HCT116 (cell line): ENCODE results near the gene ZNF581. TPM values are rescaled to one million over a fixed set of nuclear protein-coding genes. Genes with fewer than 3 reads are reported as not detected.

Experiments
- ATAC-seq: fragments of 200-7000 bp; cut with Tn5 transposase; 2 replicates; pipeline ENCODE4 v1.9.1; 2020; ENCODE audit warnings: mild to moderate bottlenecking, moderate library complexity
- BruUV-seq: library from RNA; stranded (reverse); fragments of 400-500 nt; replicated peaks from 2 replicates; lab custom pipeline; 2021; lab: Mats Ljungman, UMichigan
- CTCF ChIA-PET: fragments of 300-600 bp; sonication (Branson Sonifier 250); formaldehyde crosslinking; loops from one replicate; lab custom pipeline; 2021; ENCODE audit warnings: antibody characterized with exemption; lab: Charles Lee
- POLR2A ChIA-PET: fragments of 300-600, 350-600 bp; sonication (Branson Sonifier 250); formaldehyde crosslinking; loops from one replicate; lab custom pipeline; 2021; ENCODE audit warnings: antibody characterized with exemption; lab: Charles Lee
- RAD21 ChIA-PET, 2 experiments: fragments of 300-600 bp; sonication (Branson Sonifier 250); formaldehyde crosslinking; loops; one replicate each; lab custom pipeline; 2023; ENCODE audit warnings: low total read pairs in 2 of 2; ENCODE audit not compliant: uncharacterized antibody in 2 of 2, unreplicated experiment in 2 of 2, low non-redundant PET in 1 of 2; lab: Charles Lee
- DNase-seq: peaks from one replicate; pipeline ENCODE4 v3.0.0-alpha.2; 2010; ENCODE audit warnings: low read depth, low spot score
- H2AFZ ChIP-seq: fragments of 200-600 bp; shearing (Covaris generic), sonication (generic); 2 replicates; pipeline ENCODE4 v1.6.1; 2017; ENCODE audit warnings: low read depth, mixed run types, mixed read lengths, antibody characterized with exemption, low read length; ENCODE audit not compliant: poor library complexity, severe bottlenecking
- H3K27ac ChIP-seq: 2 replicates; pipeline ENCODE4 v1.5.1; 2012; ENCODE audit warnings: low read depth, low read length
- H3K27me3 ChIP-seq: fragments of 200-600 bp; sonication (generic); 2 replicates; pipeline ENCODE4 v1.6.1; 2016; ENCODE audit warnings: mixed run types, low read length, mixed read lengths; ENCODE audit not compliant: insufficient read depth
- H3K36me3 ChIP-seq, 2 experiments: fragments of 200-500 bp in 1 of 2; fragments of 200-600 bp in 1 of 2; sonication (Bioruptor generic) in 1 of 2; sonication (generic) in 1 of 2; 2 replicates each; pipeline versions ENCODE4 v1.5.1 to v1.6.1; 2014 to 2016; ENCODE audit warnings: low read length in 2 of 2, inconsistent platforms in 1 of 2, mixed read lengths in 1 of 2, mixed run types in 1 of 2; ENCODE audit not compliant: insufficient read depth in 2 of 2, control insufficient read depth in 1 of 2
- H3K4me1 ChIP-seq, 2 experiments: fragments of 200-600 bp in 1 of 2; sonication (generic) in 1 of 2; 2 replicates each; pipeline versions ENCODE4 v1.5.1 to v1.6.1; 2012 to 2017; ENCODE audit warnings: low read length in 2 of 2, inconsistent platforms in 1 of 2, mild to moderate bottlenecking in 1 of 2, mixed read lengths in 1 of 2, mixed run types in 1 of 2, moderate library complexity in 1 of 2; ENCODE audit not compliant: insufficient read depth in 2 of 2, control insufficient read depth in 1 of 2
- H3K4me2 ChIP-seq: fragments of 200-600 bp; sonication (generic); 2 replicates; pipeline ENCODE4 v1.6.1; 2017; ENCODE audit warnings: mixed run types, low read length, mixed read lengths
- H3K4me3 ChIP-seq, 2 experiments: fragments of 200-600 bp in 1 of 2; sonication (generic) in 1 of 2; replicated peaks in 1 of 2; 2 replicates each; pipeline ENCODE4 v1.5.1; 2011 to 2016; ENCODE audit warnings: low read length in 2 of 2, control low read depth in 1 of 2, low read depth in 1 of 2, mild to moderate bottlenecking in 1 of 2, mixed read lengths in 1 of 2, mixed run types in 1 of 2
- H3K79me2 ChIP-seq: fragments of 200-600 bp; sonication (generic); 2 replicates; pipeline ENCODE4 v1.6.1; 2017; ENCODE audit warnings: mild to moderate bottlenecking, mixed run types, low read length, moderate library complexity, mixed read lengths; ENCODE audit not compliant: insufficient read depth
- H3K9ac ChIP-seq: fragments of 200-600 bp; sonication (generic); 2 replicates; pipeline ENCODE4 v1.6.1; 2016; ENCODE audit warnings: low read length, mixed read lengths
- H3K9me2 ChIP-seq: fragments of 200-600 bp; sonication (generic), shearing (Covaris generic); 2 replicates; pipeline ENCODE4 v1.6.1; 2017; ENCODE audit warnings: mixed run types, mild to moderate bottlenecking, moderate library complexity; ENCODE audit not compliant: insufficient read depth
- H3K9me3 ChIP-seq, 2 experiments: fragments of 200-500 bp in 1 of 2; fragments of 200-600 bp in 1 of 2; sonication (Bioruptor generic) in 1 of 2; sonication (generic) in 1 of 2; 2 replicates each; pipeline ENCODE4 v1.6.1; 2014 to 2017; ENCODE audit warnings: low read length in 2 of 2, mixed read lengths in 2 of 2, inconsistent platforms in 1 of 2, low read depth in 1 of 2, mild to moderate bottlenecking in 1 of 2, mixed run types in 1 of 2, moderate library complexity in 1 of 2; ENCODE audit not compliant: control insufficient read depth in 1 of 2, insufficient read depth in 1 of 2
- H4K20me1 ChIP-seq: fragments of 200-600 bp; sonication (generic), shearing (Covaris generic); 2 replicates; pipeline ENCODE4 v1.6.1; 2017; ENCODE audit warnings: mixed run types, mild to moderate bottlenecking, moderate library complexity; ENCODE audit not compliant: insufficient read depth
- ATF3 ChIP-seq: IDR thresholded peaks from 2 replicates; pipeline ENCODE4 v1.6.1; 2012
- CBX3 ChIP-seq: IDR thresholded peaks from 2 replicates; pipeline ENCODE4 v1.6.1; 2012; ENCODE audit warnings: low read depth
- CTCF ChIP-seq, 3 experiments: fragments of 200-600 bp in 1 of 3; sonication (generic) in 1 of 3; IDR thresholded peaks in 2 of 3; conservative IDR thresholded peaks in 1 of 3; 2 replicates each; pipeline ENCODE4 v1.5.1; 2012 to 2017; ENCODE audit warnings: low read depth in 2 of 3, low read length in 2 of 3, antibody characterized with exemption in 1 of 3, borderline replicate concordance in 1 of 3, control low read depth in 1 of 3, mild to moderate bottlenecking in 1 of 3, mixed read lengths in 1 of 3, mixed run types in 1 of 3, moderate library complexity in 1 of 3; ENCODE audit not compliant: insufficient read depth in 1 of 3
- EGR1 ChIP-seq: IDR thresholded peaks from 2 replicates; pipeline ENCODE4 v1.6.1; 2012; ENCODE audit warnings: low read depth
- MAX ChIP-seq: IDR thresholded peaks from 2 replicates; pipeline ENCODE4 v1.6.1; 2012
- POLR2A ChIP-seq: IDR thresholded peaks from 2 replicates; pipeline ENCODE4 v1.7.0; 2011; ENCODE audit warnings: borderline replicate concordance; ENCODE audit not compliant: insufficient read depth, insufficient read length; ENCODE audit errors: extremely low read depth
- POLR2AphosphoS5 ChIP-seq: IDR thresholded peaks from 2 replicates; pipeline ENCODE4 v1.6.1; 2011; ENCODE audit warnings: mild to moderate bottlenecking, low read depth, low read length, moderate library complexity
- RAD21 ChIP-seq: IDR thresholded peaks from 2 replicates; pipeline ENCODE4 v1.6.1; 2012; ENCODE audit warnings: low read depth, mild to moderate bottlenecking
- SIN3A ChIP-seq: IDR thresholded peaks from 2 replicates; pipeline ENCODE4 v1.6.1; 2012; ENCODE audit warnings: low read depth
- SP1 ChIP-seq: IDR thresholded peaks from 2 replicates; pipeline ENCODE4 v1.6.1; 2012; ENCODE audit warnings: low read depth
- SRF ChIP-seq: IDR thresholded peaks from 2 replicates; pipeline ENCODE4 v1.6.1; 2012; ENCODE audit warnings: low read depth
- TCF7L2 ChIP-seq: IDR thresholded peaks from 2 replicates; pipeline ENCODE4 v1.7.0; 2011; ENCODE audit warnings: borderline replicate concordance, inconsistent platforms; ENCODE audit not compliant: insufficient read depth, insufficient read length; ENCODE audit errors: extremely low read depth
- YY1 ChIP-seq: IDR thresholded peaks from 2 replicates; pipeline ENCODE4 v1.6.1; 2011; ENCODE audit warnings: low read length, low read depth, moderate library complexity, mild to moderate bottlenecking; ENCODE audit not compliant: insufficient replicate concordance; ENCODE audit errors: extremely low read depth
- intact Hi-C: fragments of 100-400 bp; cut with micrococcal nuclease; formaldehyde crosslinking; loops from 2 replicates; pipeline ENCODE4 v1.10.0; 2022
- total RNA-seq: library from RNA; stranded (reverse); gene quantifications from one replicate; pipeline ENCODE4 v1.2.1, GENCODE V29; 2021; ENCODE audit not compliant: unreplicated experiment

ZNF581 gene
- total RNA-seq, 1 experiment from 2014 or later: 44.4 TPM

- DNase-seq (peak; percentile 82), ATAC-seq (peak; percentile 46)
- TF ChIP-seq RAD21 (no peak), CBX3 (no peak; the same call in none of the 2 replicates), EGR1 (peak; percentile 90), MAX (peak; percentile 72; the same call in 1 of the 2 replicates), POLR2AphosphoS5 (peak; percentile 44; the same call in 1 of the 2 replicates), POLR2A (peak; percentile 50), SRF (no peak; the same call in 1 of the 2 replicates), YY1 (peak; percentile 90), ATF3 (no peak), SIN3A (0 out of 2 replicates have a peak, but pooled peaks have one; percentile 34), TCF7L2 (no peak), SP1 (peak; percentile 76), CTCF (IDR thresholded peaks at IDR 0.05 in 2 of 3, conservative IDR thresholded peaks at IDR 0.05 in 1 of 3; ENCODE audit: borderline replicate concordance in 1 of 3, insufficient read depth in 1 of 3, low read depth in 2 of 3, low read length in 2 of 3) (no peak)
- ChIA-PET CTCF (interaction anchor here (1.1 to 2.5 kb wide), 4 partner anchors 32 to 133 kb away, joined by 5 to 14 read pairs (median 6); no protein-coding TSS in a partner anchor), POLR2A (interaction anchor here (0.8 to 1.8 kb wide), 9 partner anchors 9 to 124 kb away, joined by 3 to 9 read pairs (median 5); partner anchors contain the start of genes U2AF2, ZNF628 and ZNF784), RAD21 (interaction anchor here (0.6 kb wide), 2 partner anchors 20 to 85 kb away, joined by 3 read pairs; no protein-coding TSS in a partner anchor)
- Histone ChIP-seq H3K79me2 (peaks cover 4% of the 10 kb centered on the region; the same call in 1 of the 2 replicates), H3K27ac (peak within 1 kb of the TSS; percentile 83), H3K9me2 (no peaks in the 10 kb centered on the region), H3K36me3 (peaks cover 3 to 14% of the 10 kb centered on the region in 2 experiments), H3K4me3 (peak within 1 kb of the TSS; percentile 56 to 67), H3K4me1 (peaks cover 27 to 45% of the 10 kb centered on the region in 2 experiments), H2AFZ (peak within 1 kb of the TSS; percentile 57), H3K9me3 (no peaks in the 10 kb centered on the region), H3K27me3 (no peaks in the 10 kb centered on the region), H3K4me2 (peak within 1 kb of the TSS; percentile 96), H3K9ac (peak within 1 kb of the TSS; percentile 80), H4K20me1 (no peaks in the 10 kb centered on the region)
- no TSS peak for BruUV-seq
- intact Hi-C loops: loop anchor here (1.0 kb wide), 1 partner anchor 24 kb away; the partner anchor contains the start of gene ZNF784
These were observed 43.4 kb upstream of the ZNF581 start, which contains the start of gene ZNF524 for GRCh38 chr19:55599842-55600661. TSS of gene ZNF524 (plus strand) at chr19:55600288. CDS start at chr19:55602113, 1,825 bp downstream.
